SHP77 treated with DMSO at 0.1 percent for 48 hours (cell line): ENCODE data around the gene USP44.
A peak's percentile ranks its signal among the peaks of the same experiment; 100 is the strongest.
"Not testable (repeated sequence)": the region's sequence is repeated elsewhere in the genome, so short reads cannot be mapped to it uniquely, and the experiment has no call there.

ENCODE experiments used
- DNase-seq: peaks from one replicate; lab custom pipeline; 2025; lab: John Stamatoyannopoulos, UW

Gene USP44

DNA sequence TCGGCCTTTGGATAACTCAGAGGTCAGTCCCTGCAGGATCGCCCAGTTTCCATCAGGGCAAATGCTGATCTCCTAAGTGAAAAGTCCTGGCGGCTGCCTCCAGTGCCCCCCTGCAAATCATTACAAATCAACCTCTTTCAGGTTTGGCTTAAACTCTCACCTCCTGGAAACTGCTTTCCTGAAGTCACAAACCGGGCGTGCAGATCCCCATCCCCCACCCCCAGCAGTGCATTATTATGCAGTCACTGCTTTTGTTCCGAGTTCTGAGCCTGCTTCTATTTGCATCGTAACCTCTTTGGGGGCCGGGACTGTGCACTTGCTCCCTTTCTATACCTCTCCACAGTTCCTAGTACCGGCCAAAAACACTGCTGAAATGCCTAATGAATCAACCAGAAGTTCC lies at the start of gene USP44:
TSS of gene USP44 (minus strand) at position 172 of the 400 bp plus-strand sequence. CDS start 17,220 bp downstream, outside the sequence.
- no peak for DNase-seq

GRCh38 chr12:95600567-95600966 lies 49.3 kb upstream of the USP44 start:
- no peak for DNase-seq

- no peak for DNase-seq
Measured at GRCh38 chr12:95599880-95600279, 48.6 kb upstream of the USP44 start.

GRCh38 chr12:95594136-95594535 lies 42.9 kb upstream of the USP44 start:
- DNase-seq, result no peak

GRCh38 chr12:95593266-95593871 lies 42.1 kb upstream of the USP44 start:
- peak; percentile 58 for DNase-seq

GRCh38 chr12:95591731-95592130 lies 40.5 kb upstream of the USP44 start:
- no peak for DNase-seq

- no peak for DNase-seq
Measured at GRCh38 chr12:95590775-95591174, 39.5 kb upstream of the USP44 start.

DNA sequence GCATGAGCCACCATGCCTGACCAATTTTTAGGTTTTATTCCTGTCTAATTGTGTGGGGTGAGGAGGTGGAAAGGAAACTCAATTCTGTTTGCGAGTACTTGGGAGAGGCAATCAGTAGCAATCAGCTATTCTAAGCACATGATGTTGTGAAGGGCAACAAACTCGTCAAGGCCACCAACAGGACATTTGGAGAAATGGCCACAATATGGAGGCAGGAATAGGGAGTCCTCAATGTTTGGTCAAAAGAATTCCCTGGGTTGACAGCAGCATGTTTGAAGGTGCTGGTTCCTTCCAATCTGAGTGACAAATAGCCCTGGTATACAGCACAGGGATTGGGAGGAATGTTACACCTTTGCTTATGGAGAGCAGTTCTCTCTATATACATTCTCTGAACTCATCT lies 32.7 kb upstream of the USP44 start:
- no peak for DNase-seq

DNA sequence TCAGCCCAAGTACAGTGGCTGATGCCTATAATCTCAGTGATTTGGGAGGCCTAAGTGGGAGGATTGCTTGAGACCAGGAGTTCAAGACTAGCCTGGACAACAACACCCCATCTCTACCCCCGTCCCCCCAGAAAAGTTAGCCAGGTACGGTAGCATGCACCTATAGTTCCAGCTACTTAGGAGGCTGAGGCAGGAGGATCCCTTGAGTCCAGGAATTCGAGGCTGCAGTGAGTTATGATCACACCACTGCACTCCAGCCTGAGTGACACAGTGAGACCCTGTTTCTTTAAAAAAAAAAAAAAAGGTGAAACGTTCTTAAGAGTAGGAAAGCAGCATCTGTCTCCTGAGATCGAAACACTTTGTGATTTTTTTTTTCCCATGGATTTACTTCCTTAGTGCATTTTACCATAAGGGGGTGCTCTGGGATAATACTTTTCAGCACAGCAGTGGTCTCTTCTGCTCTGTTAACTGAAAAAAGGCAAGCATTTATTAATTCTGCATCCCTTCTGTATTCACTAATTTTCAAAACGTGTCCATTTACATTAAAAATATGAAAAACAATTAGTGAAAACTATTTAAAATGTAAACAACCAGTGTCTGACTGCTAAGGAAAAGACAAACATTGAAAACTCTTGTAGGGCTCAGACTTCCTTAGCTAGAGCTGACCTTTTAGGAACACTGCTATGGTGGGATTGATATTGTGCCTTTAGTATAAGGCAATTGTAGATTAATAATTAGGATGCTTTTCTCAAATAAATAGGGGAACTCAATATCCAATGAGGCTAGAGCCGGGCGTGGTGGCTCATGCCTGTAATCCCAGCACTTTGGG lies 31.2 kb upstream of the USP44 start:
- DNase-seq, result peak; percentile 41

DNA sequence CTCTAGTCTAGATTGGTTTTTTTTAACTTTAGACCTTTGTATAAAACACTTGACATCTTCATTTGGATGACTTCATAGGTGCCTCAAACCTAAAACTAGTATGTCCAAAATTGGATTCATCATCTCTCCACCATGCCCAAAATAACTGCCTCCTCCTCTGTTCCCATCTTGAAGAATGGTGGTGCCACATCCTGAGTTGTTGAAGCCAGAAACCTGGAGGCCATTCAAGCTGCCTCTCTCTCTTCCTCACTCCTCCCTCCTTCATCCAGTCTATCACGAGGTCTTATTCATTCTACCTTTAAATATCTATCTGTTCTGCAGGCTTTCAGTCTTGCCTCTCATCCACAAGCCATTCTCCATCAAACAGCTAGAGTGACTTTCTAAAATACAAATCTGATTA lies 26.5 kb upstream of the USP44 start:
- DNase-seq, result no peak

- DNase-seq, result no peak
Measured at GRCh38 chr12:95574799-95575452, 23.6 kb upstream of the USP44 start.

DNA sequence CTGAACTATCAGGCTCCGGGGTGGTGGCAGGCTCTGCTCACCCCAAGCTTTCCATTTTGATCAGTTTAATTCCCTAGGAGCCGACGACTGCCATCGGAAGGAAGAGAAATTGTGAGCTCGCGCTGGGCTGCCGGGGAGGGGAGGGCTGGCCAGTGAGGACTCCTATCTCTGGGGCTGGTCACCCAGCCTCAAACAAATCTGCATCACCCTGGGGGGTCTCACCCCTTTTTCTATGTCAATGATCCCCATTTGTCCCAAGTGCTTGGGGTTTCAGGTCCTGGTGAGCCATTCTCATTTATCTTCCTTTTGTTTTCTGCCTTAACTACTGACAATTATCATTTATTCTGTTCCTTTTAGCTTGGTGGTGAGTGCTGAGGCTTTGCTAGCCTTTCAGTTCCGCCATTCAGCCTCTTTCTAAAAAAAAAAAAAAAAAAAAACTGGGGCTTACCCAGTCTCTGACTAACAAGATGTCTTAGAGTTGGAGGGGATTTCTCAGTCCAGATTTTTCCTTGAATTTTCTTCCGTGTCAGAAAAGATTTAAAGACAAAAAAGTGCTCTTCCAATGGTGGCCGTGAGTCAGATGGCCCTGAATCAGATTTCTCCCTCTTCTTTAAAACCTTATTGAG lies 22.8 kb upstream of the USP44 start:
- no peak for DNase-seq

- DNase-seq, result no peak
Measured at GRCh38 chr12:95571369-95571768, 20.1 kb upstream of the USP44 start.

DNA sequence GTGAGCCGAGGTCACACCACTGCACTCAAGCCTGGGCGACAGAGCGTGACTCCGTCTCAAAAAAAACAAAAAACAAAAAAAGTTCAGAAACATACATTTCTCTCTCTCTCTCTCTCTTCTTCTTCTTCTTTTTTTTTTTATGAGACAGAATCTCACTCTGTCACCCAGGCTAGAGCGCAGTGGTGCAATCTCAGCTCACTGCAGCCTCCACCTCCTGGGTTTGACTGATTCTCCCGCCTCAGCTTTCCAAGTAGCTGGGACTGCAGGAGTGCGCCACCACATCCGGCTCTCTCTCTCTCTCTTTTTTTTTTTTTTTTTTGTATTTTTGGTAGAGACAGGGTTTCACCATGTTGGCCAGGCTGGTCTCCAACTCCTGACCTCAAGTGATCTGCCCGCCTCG lies 16.8 kb upstream of the USP44 start:
- DNase-seq, result not testable (repeated sequence)

GRCh38 chr12:95557625-95558024 lies 6.3 kb upstream of the USP44 start:
- no peak for DNase-seq

DNA sequence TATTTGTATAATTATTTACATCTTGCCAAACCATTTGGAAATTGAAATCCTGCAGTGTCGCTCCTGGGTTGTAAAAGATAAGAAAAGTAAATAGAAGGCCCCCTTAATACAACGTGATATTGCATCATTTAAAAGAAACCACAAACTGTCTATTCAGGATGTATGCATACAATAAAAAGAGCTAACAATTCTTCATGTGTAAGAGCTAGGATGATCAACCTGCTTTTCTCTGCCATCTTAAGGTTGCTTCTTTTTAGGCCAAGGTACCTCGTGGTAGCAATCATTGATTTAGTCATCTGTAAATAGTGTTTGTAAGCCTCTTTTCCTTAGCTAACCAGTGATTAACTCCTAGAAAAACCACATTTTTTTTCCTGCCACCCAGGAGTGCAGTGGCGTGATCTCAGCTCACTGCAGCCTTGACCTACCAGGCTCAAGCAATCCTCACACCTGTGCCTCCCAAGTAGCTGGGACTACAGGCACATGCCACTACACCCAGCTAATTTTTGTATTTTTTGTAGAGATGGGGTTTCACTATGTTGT lies 3.3 kb upstream of the USP44 start:
- no peak for DNase-seq

- DNase-seq, result no peak
Measured at GRCh38 chr12:95553197-95553943, 2.1 kb upstream of the USP44 start.

DNA sequence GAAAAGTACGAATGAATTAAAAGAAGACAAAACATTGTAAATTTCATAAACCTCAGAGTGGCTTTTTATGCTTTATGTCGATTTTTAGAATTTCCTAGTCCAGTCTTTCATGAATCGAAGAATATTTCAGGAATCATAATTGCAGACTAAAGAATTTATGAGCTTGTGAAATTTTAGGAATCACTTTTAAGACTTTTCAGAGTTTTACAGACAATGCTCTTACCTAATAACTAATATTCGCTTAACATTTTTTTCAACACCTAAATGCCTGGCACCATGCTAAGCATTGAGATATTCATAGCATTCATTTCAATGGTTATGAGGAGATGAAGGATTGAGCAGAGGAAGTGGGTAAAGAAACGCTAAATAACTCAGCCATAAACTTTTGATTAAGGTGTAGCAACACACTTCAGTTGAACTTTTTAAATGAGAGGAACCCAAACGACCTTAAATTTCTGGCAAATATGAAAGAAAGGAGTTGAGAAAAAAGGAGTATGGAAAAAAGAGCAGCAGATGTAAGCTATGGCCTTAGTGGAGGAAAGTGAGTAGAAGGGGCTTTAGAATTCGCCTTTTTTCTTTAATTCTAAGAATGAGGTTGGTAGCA lies 739 bp upstream of the USP44 start:
- DNase-seq, result no peak

DNA sequence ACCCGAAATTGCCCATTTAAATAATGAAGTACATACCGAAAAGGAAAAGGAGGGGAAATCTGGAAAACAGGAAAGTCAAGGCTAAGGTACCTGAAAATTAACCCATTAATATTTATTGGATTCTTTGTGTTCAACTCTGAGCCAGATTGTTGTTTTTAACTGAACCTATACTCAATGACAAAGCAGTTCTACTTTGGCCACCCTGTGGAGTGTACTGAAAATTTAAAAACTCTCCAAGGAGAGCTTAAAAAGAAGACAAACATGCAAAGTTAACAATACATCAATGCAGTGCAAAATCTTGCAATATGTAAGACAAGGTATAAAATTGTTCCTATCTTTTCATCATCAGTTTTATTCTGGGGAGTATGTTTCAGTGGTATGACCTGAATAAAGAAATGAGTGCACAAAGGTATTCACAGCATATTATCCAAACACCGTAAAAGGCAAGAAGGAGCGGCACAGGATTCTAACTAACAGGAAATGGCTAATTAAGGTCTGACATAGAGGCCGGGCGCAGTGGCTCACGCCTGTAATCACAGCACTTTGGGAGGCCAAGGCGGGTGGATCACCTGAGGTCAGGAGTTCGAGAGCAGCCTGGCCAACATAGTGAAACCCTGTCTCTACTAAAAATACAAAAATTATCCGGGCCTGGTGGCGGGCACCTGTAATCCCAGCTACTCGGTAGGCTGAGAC lies 1.7 kb downstream of the USP44 start:
- no peak for DNase-seq

GRCh38 chr12:95548539-95549391 lies 2.5 kb downstream of the USP44 start:
- DNase-seq, result no peak
